ENCODE measurements around the gene NTHL1.

DNA sequence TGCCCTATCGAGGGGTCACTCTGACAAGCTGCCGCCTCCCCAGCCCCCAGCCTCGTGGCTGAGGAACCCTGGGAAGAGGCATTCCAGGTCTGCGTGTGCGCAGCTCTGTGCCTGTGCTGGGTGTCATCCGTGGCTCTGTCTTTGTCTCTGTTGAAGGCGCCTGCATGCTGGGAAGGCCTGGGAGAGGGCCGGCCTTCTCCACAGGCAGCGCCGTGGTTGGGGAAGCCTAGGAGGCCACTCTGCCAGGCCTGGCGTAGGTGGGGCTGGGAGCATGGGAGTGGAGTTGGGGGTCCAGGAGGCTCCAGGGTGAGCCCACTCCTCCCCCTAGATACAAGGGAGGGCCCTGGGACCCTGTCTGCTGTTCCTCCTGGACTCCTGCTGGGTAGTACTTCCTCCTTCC, 17.6 kb downstream of the NTHL1 start:
- TF ChIP-seq, protein P1, sequence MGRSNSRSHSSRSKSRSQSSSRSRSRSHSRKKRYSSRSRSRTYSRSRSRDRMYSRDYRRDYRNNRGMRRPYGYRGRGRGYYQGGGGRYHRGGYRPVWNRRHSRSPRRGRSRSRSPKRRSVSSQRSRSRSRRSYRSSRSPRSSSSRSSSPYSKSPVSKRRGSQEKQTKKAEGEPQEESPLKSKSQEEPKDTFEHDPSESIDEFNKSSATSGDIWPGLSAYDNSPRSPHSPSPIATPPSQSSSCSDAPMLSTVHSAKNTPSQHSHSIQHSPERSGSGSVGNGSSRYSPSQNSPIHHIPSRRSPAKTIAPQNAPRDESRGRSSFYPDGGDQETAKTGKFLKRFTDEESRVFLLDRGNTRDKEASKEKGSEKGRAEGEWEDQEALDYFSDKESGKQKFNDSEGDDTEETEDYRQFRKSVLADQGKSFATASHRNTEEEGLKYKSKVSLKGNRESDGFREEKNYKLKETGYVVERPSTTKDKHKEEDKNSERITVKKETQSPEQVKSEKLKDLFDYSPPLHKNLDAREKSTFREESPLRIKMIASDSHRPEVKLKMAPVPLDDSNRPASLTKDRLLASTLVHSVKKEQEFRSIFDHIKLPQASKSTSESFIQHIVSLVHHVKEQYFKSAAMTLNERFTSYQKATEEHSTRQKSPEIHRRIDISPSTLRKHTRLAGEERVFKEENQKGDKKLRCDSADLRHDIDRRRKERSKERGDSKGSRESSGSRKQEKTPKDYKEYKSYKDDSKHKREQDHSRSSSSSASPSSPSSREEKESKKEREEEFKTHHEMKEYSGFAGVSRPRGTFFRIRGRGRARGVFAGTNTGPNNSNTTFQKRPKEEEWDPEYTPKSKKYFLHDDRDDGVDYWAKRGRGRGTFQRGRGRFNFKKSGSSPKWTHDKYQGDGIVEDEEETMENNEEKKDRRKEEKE (IDR thresholded peaks at IDR 0.05), result no peak
- TF ChIP-seq POLR2A (IDR thresholded peaks at IDR 0.05; ENCODE audit: low read depth, low read length) (no peak), CEBPB (IDR thresholded peaks at IDR 0.05; ENCODE audit: borderline replicate concordance in 1 of 2, low read depth in 2 of 2, low read length in 2 of 2) (no peak), NFYB (IDR thresholded peaks at IDR 0.05; ENCODE audit: insufficient read depth, low read depth, low read length) (no peak), EP300 (IDR thresholded peaks at IDR 0.05; ENCODE audit: borderline replicate concordance in 1 of 2, control insufficient read depth in 1 of 2, low read depth in 2 of 2, low read length in 2 of 2) (no peak), NR2C2 (IDR thresholded peaks at IDR 0.05; ENCODE audit: borderline replicate concordance, control insufficient read depth, insufficient read length, low read depth) (no peak), CBX5 (IDR thresholded peaks at IDR 0.05; ENCODE audit: low read depth) (no peak)
